GM10266 (cell line): ENCODE results near the gene S100PBP.

Experiments
- DNase-seq: peaks from one replicate; pipeline ENCODE4 v3.0.0; 2012; ENCODE audit errors: extremely low spot score
- CTCF ChIP-seq: IDR thresholded peaks from 2 replicates; pipeline ENCODE4 v1.5.1; 2012; ENCODE audit warnings: mild to moderate bottlenecking, low read depth; ENCODE audit not compliant: control insufficient read depth, insufficient read depth; ENCODE audit errors: missing control alignments

The S100PBP gene

GRCh38 chr1:32817159-32817814, at the start of gene S100PBP, which contains the start of gene YARS1:
S100PBP (plus strand) TSS chr1:32817653; CDS start chr1:32826100, 8,447 bp downstream.
YARS1 (minus strand) TSS chr1:32817358; CDS start chr1:32817244, 114 bp downstream.
- peak; percentile 96 for DNase-seq

GRCh38 chr1:32768110-32768850, 49.2 kb upstream of the S100PBP start:
- no peak for TF ChIP-seq CTCF
- no peak for DNase-seq

More at GRCh38 chr1:32817159-32817814, at the start of gene S100PBP, which contains the start of gene YARS1:
- TF ChIP-seq CTCF, result no peak

- DNase-seq, result no peak
- no peak for TF ChIP-seq CTCF
Observed at GRCh38 chr1:32769524-32770220, 47.8 kb upstream of the S100PBP start.

- no peak for DNase-seq
- TF ChIP-seq CTCF, result no peak
Observed at GRCh38 chr1:32770221-32770731, 47.2 kb upstream of the S100PBP start.

GRCh38 chr1:32770741-32771548, 46.5 kb upstream of the S100PBP start:
- TF ChIP-seq CTCF, result no peak
- peak; percentile 32 for DNase-seq

- no peak for TF ChIP-seq CTCF
Observed at GRCh38 chr1:32771561-32772280, 45.7 kb upstream of the S100PBP start.

More at GRCh38 chr1:32771561-32772280, 45.7 kb upstream of the S100PBP start:
- no peak for DNase-seq
